Keratinocyte (primary cell): Measurements from ENCODE around the gene WARS2. TPM values are rescaled to one million over a fixed set of nuclear protein-coding genes. Genes with fewer than 3 reads are reported as not detected.

Experiments used
- DNase-seq: peaks from one replicate; pipeline ENCODE4 v3.0.0-alpha.2; 2011; ENCODE audit warnings: low read depth, missing footprints, low spot score
- FAIRE-seq: peaks from 2 replicates; lab custom pipeline; 2011; peaks lifted over from hg19 to GRCh38; lab: Jason Lieb, UNC
- H2AFZ ChIP-seq: 2 replicates; pipeline ENCODE4 v1.6.0; 2012; ENCODE audit warnings: low read length, control low read depth, inconsistent platforms; ENCODE audit not compliant: control insufficient read depth
- H3K27ac ChIP-seq: 2 replicates; pipeline ENCODE4 v1.5.1; 2011; ENCODE audit warnings: low read length; ENCODE audit not compliant: control insufficient read depth, insufficient read depth
- H3K27me3 ChIP-seq: 3 replicates; pipeline ENCODE4 v1.6.0; 2011; ENCODE audit warnings: low read length; ENCODE audit not compliant: control insufficient read depth, insufficient read depth; ENCODE audit errors: extremely low read depth
- H3K36me3 ChIP-seq, 2 experiments: 2 replicates in 1 of 2; 3 replicates in 1 of 2; pipeline ENCODE4 v1.5.1; 2011; ENCODE audit warnings: low read length in 2 of 2, mild to moderate bottlenecking in 1 of 2; ENCODE audit not compliant: control insufficient read depth in 2 of 2, insufficient read depth in 2 of 2; ENCODE audit errors: extremely low read depth in 1 of 2
- H3K4me1 ChIP-seq: 3 replicates; pipeline ENCODE4 v1.5.1; 2011; ENCODE audit warnings: low read length; ENCODE audit not compliant: control insufficient read depth, insufficient read depth; ENCODE audit errors: extremely low read depth
- H3K4me2 ChIP-seq: 3 replicates; pipeline ENCODE4 v1.6.0; 2011; ENCODE audit warnings: low read depth, low read length; ENCODE audit not compliant: control insufficient read depth, insufficient read depth; ENCODE audit errors: extremely low read depth
- H3K4me3 ChIP-seq, 3 experiments: fragments of 200-600 bp in 1 of 3; sonication (generic) in 1 of 3; 2 replicates in 2 of 3; 3 replicates in 1 of 3; pipeline ENCODE4 v1.5.1; 2011 to 2016; ENCODE audit warnings: low read length in 3 of 3, mild to moderate bottlenecking in 3 of 3, control low read depth in 2 of 3, inconsistent platforms in 1 of 3, low read depth in 1 of 3, mixed read lengths in 1 of 3, mixed run types in 1 of 3, moderate library complexity in 1 of 3; ENCODE audit not compliant: control insufficient read depth in 2 of 3, insufficient read depth in 2 of 3; ENCODE audit errors: extremely low read depth in 1 of 3
- H3K79me2 ChIP-seq: 2 replicates; pipeline ENCODE4 v1.6.0; 2012; ENCODE audit warnings: low read length; ENCODE audit not compliant: control insufficient read depth, insufficient read depth
- H3K9ac ChIP-seq: 3 replicates; pipeline ENCODE4 v1.6.0; 2011; ENCODE audit warnings: low read length; ENCODE audit not compliant: control insufficient read depth, insufficient read depth; ENCODE audit errors: extremely low read depth
- H3K9me1 ChIP-seq: 3 replicates; pipeline ENCODE4 v1.6.0; 2011; ENCODE audit warnings: low read length; ENCODE audit not compliant: control insufficient read depth, insufficient read depth; ENCODE audit errors: extremely low read depth
- H3K9me3 ChIP-seq: 2 replicates; pipeline ENCODE4 v1.5.1; 2012; ENCODE audit warnings: low read depth, low read length; ENCODE audit not compliant: control insufficient read depth
- H4K20me1 ChIP-seq: 3 replicates; pipeline ENCODE4 v1.6.0; 2011; ENCODE audit warnings: low read length; ENCODE audit not compliant: control insufficient read depth, insufficient read depth; ENCODE audit errors: extremely low read depth
- EZH2 ChIP-seq: IDR thresholded peaks from one replicate; pipeline ENCODE4 v1.6.1; 2012; ENCODE audit warnings: inconsistent platforms, mild to moderate bottlenecking, low read length, moderate library complexity
- dilution Hi-C: fragments of 300-500 bp; cut with MboI; formaldehyde crosslinking; loops from one replicate; pipeline ENCODE4 v1.7.0; 2020; ENCODE audit warnings: low sequenced_read_pairs; ENCODE audit not compliant: extremely low pct_ligation_motif_present
- polyA plus RNA-seq, 5 experiments: library from polyadenylated mRNA; depleted of rRNA in 3 of 5; stranded (reverse) in 3 of 5; stranded (forward) in 1 of 5; unstranded in 1 of 5; fragments of >200 nt; gene quantifications; 1 replicate in 1 of 5; 2 replicates in 3 of 5; 3 replicates in 1 of 5; pipeline versions ENCODE4 v1.2.1 to v1.2.3, GENCODE V29; 2011 to 2012; ENCODE audit warnings: missing spikeins in 2 of 5, low read depth in 1 of 5, low replicate concordance in 1 of 5
- TF ChIP-seq, protein P1 (sequence below), 3 experiments: IDR thresholded peaks in 1 of 3; conservative IDR thresholded peaks in 1 of 3; optimal IDR thresholded peaks in 1 of 3; 2 replicates in 2 of 3; 3 replicates in 1 of 3; pipeline versions ENCODE3 to v1.5.1; 2011; ENCODE audit warnings: low read length in 3 of 3, mild to moderate bottlenecking in 3 of 3, moderate library complexity in 2 of 3, control low read depth in 1 of 3, inconsistent platforms in 1 of 3; ENCODE audit not compliant: insufficient read depth in 2 of 3; ENCODE audit errors: extremely low read depth in 1 of 3

The WARS2 gene
- polyA plus RNA-seq, 1 donor (not counting 4 experiments of a cell fraction or from before 2014, with no cell fraction given) = 10.3 TPM

DNA sequence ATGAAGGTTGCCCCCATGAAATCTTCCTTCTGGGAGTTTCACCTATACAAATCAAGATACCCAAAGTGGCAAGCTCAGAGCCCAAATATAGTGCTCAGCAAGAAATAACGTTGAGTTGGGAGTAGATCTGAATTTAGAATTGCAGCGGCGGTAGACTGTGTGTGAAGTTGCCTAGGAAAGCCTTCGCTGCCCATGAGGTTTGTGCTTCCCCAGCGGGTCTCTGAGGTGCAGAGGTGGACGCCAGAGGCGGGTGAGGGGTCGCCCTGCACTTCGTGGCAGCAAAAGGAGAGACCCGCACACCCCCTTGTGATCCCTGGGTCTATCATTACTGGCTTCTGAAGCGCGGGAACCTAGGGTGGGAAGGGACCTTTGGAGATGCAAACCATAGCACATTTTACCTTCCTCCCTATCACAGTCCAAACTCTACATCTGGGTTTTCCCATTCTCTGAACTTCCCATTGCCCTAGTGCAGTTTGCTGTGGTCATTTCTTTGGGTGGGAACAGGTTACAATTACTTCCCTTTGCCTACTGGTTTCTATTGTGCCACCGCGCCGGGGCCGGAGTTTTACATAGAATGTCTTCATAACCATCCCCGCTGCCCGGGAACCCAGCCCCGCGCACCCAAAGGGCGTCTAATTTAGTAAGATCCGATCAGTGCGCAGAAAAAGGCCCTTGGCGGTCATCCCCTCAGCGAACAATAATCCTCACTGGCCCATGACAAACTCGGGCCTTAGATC is 157.5 kb downstream of the WARS2 start:
- peaks cover 84% of the 10 kb centered on the region for H3K27me3 ChIP-seq
- H4K20me1 ChIP-seq = no peaks in the 10 kb centered on the region
- no peak for FAIRE-seq
- peaks cover 4% of the 10 kb centered on the region for H3K4me1 ChIP-seq
- H3K4me3 ChIP-seq = no peak overlapping the region
- dilution Hi-C loops = no loop called here
- H3K27ac ChIP-seq = no peak overlapping the region
- H3K9me3 ChIP-seq = peaks cover 14% of the 10 kb centered on the region
- no peaks in the 10 kb centered on the region for H3K9me1 ChIP-seq
- H3K79me2 ChIP-seq = no peaks in the 10 kb centered on the region
- DNase-seq = no peak
- no peaks in the 10 kb centered on the region for H3K36me3 ChIP-seq
- no peak overlapping the region for H2AFZ ChIP-seq
- TF ChIP-seq, protein P1, sequence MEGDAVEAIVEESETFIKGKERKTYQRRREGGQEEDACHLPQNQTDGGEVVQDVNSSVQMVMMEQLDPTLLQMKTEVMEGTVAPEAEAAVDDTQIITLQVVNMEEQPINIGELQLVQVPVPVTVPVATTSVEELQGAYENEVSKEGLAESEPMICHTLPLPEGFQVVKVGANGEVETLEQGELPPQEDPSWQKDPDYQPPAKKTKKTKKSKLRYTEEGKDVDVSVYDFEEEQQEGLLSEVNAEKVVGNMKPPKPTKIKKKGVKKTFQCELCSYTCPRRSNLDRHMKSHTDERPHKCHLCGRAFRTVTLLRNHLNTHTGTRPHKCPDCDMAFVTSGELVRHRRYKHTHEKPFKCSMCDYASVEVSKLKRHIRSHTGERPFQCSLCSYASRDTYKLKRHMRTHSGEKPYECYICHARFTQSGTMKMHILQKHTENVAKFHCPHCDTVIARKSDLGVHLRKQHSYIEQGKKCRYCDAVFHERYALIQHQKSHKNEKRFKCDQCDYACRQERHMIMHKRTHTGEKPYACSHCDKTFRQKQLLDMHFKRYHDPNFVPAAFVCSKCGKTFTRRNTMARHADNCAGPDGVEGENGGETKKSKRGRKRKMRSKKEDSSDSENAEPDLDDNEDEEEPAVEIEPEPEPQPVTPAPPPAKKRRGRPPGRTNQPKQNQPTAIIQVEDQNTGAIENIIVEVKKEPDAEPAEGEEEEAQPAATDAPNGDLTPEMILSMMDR (optimal IDR thresholded peaks at IDR 0.05 in 1 of 3, IDR thresholded peaks at IDR 0.05 in 1 of 3, conservative IDR thresholded peaks at IDR 0.05 in 1 of 3; ENCODE audit: extremely low read depth in 1 of 3, insufficient read depth in 2 of 3, low read length in 3 of 3) = no peak
- TF ChIP-seq EZH2 = no peak
- no peak overlapping the region for H3K9ac ChIP-seq
- H3K4me2 ChIP-seq = no peak overlapping the region

DNA sequence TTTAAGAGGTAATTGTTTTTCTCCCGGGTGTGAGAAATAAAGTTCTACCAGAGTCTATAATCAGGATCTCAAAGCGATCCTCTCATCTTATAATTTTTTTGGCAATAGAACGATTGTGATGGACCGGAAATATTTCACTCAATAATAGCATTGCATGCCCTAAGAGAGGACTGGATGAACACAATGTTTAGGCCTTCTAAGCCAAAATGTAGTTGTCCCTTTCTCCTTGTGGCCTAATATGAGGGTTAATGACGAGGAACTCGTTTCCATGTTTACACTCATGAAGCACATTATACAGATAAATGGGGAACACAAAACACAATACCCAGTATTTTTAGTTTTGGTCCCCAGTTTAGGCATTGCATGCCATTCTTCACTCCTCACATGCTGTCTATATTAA is 158.2 kb downstream of the WARS2 start:
- H4K20me1 ChIP-seq = no peaks in the 10 kb centered on the region
- no peak for FAIRE-seq

More for the DNA sequence above, 158.2 kb downstream of the WARS2 start:
- DNase-seq = no peak
- Histone ChIP-seq H3K79me2 (no peaks in the 10 kb centered on the region), H2AFZ (no peak overlapping the region), H3K36me3 (no peaks in the 10 kb centered on the region), H3K4me2 (no peak overlapping the region), H3K4me1 (no peaks in the 10 kb centered on the region), H3K4me3 (no peak overlapping the region), H3K9ac (no peak overlapping the region), H3K27me3 (peaks cover 81% of the 10 kb centered on the region), H3K9me3 (peaks cover 14% of the 10 kb centered on the region), H3K27ac (no peak overlapping the region), H3K9me1 (no peaks in the 10 kb centered on the region)
- TF ChIP-seq EZH2 = no peak
- TF ChIP-seq, protein P1 (optimal IDR thresholded peaks at IDR 0.05 in 1 of 3, IDR thresholded peaks at IDR 0.05 in 1 of 3, conservative IDR thresholded peaks at IDR 0.05 in 1 of 3; ENCODE audit: extremely low read depth in 1 of 3, insufficient read depth in 2 of 3, low read length in 3 of 3) = no peak
- dilution Hi-C loops = no loop called here
